ENCODE data around the gene ID3. TPM values are rescaled to one million over a fixed set of nuclear protein-coding genes. Genes with fewer than 3 reads are reported as not detected.

ID3 gene
- total and polyA plus RNA-seq, 9 of the 15 experiments (the other 6 are each of a cell fraction or from before 2014, with no cell fraction given), result 6.8 to 59.8 (median 23.5) TPM

GRCh38 chr1:23544444-23545389 is 14.6 kb downstream of the ID3 start (continued):
- TF ChIP-seq DEAF1 (CRISPR knock-in tag; IDR thresholded peaks at IDR 0.05) (peak; percentile 99), ATF6 (CRISPR knock-in tag; IDR thresholded peaks at IDR 0.05) (peak; percentile 15; the same call in 1 of the 2 replicates), BHLHE40 (IDR thresholded peaks at IDR 0.05; ENCODE audit: low read length) (peak; percentile 37; the same call in 1 of the 2 replicates), VEZF1 (CRISPR knock-in tag; IDR thresholded peaks at IDR 0.05) (peak; percentile 41; the same call in 1 of the 2 replicates), CBFB (CRISPR knock-in tag; IDR thresholded peaks at IDR 0.05) (no peak), DACH1 (IDR thresholded peaks at IDR 0.05; ENCODE audit: partially characterized antibody) (peak; percentile 61), CEBPB (tag; IDR thresholded peaks at IDR 0.05) (peak; percentile 82), HMBOX1 (IDR thresholded peaks at IDR 0.05) (peak; percentile 92), ZMIZ1 (IDR thresholded peaks at IDR 0.05; ENCODE audit: low read depth in 2 of 2, low read length in 2 of 2) (0 out of 4 replicates have a peak, but pooled peaks of 1 of the 2 experiments have one; percentile 4), ATF3 (IDR thresholded peaks at IDR 0.05) (no peak), ATF3 (CRISPR knock-in tag; conservative IDR thresholded peaks at IDR 0.05) (peak; percentile 65; the same call in 1 of the 2 replicates), TBL1XR1 (IDR thresholded peaks at IDR 0.05; ENCODE audit: low read length in 2 of 2) (0 out of 4 replicates have a peak, but pooled peaks of 1 of the 2 experiments have one; percentile 13), SMARCA4 (IDR thresholded peaks at IDR 0.05) (no peak), MYC (IDR thresholded peaks at IDR 0.05; ENCODE audit: low read depth, low read length) (no peak), MYC (CRISPR knock-in tag; IDR thresholded peaks at IDR 0.05; ENCODE audit: borderline replicate concordance, low read depth) (no peak)
